HG03571 (cell line): ENCODE measurements around the gene ASMTL.
"Not testable (repeated sequence)": the region's sequence is repeated elsewhere in the genome, so short reads cannot be mapped to it uniquely, and the experiment has no call there.

Experiments
- ATAC-seq: cut with Tn5 transposase; IDR thresholded peaks from one replicate; pipeline ENCODE4 v1.9.1; 2021; ENCODE audit not compliant: unreplicated experiment

ASMTL gene

GRCh38 chrX:1411326-1411725, 41.4 kb downstream of the ASMTL start:
- ATAC-seq, result no peak

DNA sequence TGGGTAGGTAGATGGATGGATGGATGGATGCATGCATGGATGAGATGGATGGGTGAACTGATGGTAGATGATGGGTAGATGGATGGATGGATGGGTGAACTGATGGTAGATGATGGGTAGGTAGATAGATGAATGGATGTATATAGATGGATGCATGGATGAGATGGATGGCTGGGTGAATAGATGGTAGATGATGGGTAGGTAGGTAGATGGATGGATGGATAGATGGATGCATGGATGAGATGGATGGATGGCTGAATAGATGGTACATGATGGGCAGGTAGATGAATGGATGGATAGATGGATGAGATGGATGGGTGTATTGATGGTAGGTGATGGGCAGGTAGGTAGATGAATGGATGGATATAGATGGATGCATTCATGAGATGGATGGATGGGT, 45.7 kb downstream of the ASMTL start:
- no peak for ATAC-seq

GRCh38 chrX:1405769-1406168, 46.9 kb downstream of the ASMTL start:
- not testable (repeated sequence) for ATAC-seq

DNA sequence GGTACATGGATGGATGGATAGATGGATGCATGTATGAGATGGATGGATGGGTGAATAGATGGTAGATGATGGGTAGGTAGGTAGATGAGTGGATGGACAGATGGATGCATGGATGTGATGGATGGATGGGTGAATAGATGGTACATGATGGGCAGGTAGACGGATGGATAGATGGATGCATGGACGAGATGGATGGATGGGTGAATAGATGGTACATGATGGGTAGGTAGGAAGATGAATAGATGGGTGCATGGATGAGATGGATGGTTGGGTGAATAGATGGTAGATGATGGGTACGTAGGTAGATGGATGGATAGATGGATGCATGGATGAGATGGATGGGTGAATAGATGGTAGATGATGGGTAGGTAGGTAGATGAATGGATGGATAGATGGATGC, 48.8 kb downstream of the ASMTL start:
- not testable (repeated sequence) for ATAC-seq

- no peak for ATAC-seq
Measured at GRCh38 chrX:1403228-1403627, 49.5 kb downstream of the ASMTL start.

DNA sequence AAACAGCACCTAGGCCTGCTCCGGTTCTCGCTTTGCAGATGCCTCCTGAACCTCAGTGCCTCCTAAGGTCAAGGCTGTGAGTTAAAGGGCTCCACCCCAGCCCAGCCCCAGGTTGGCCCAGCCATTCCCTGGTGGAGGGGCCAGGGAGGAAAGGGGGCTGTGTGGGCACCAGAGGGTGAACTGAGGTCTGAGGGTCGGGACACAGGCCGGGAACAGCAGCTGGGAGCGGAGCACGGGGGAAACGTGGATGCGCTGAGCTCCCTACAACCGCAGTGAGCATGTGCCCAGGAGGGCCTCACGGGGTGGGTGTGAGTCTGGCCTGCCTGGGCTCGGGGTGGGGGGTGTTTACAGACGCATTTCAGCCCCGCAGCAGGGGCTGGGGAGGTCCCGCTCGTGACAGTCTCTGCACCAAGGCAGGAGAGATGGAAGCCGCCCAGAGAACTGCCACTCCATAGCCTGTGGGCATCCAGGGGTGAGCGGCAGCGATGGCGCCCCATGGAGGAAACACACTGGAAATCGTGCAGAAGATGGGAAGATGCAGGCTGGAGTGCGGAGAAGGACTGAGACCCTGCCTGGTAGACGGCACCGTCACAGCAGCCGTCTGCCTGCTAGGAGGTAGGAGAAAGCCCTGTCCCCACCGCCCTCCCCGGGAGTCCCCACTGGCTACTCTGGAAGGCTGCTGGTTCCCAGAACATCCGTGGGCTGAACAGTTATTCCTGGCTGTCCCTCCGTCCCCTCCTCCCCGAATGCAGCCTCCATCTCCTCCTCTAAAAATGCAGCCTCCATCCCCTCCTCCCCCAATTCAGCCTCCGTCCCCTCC, 50.9 kb downstream of the ASMTL start:
- ATAC-seq, result no peak

DNA sequence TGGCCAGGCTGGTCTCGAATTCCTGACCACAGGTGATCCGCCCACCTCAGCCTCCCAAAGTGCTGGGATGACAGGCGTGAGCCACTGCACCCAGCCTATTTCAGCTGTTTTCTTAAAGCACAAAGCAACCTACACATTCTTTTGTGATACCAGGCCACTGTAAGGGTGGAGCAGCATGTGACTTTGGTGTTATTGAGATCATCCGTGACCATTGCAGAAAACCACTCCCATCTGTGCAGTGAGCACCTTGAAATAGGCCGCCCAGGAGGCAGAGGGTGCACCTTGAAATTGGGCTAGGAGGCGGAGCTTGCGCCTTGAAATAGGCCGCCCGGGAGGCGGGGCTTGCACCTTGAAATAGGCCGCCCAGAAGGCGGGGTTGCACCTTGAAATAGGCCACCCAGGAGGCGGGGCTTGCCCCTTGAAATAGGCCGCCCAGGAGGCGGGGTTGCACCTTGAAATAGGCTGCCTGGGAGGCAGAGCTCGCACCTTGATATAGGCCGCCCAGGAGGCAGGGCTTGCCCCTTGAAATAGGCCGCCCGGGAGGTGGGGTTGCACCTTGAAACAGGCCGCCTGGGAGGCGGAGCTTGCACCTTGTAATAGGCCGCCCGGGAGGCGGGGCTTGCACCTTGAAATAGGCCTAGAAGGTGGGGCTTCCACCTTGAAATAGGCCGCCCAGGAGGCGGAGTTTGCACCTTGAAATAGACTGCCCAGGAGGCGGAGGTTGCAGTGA, 51.8 kb downstream of the ASMTL start:
- ATAC-seq, result no peak

DNA sequence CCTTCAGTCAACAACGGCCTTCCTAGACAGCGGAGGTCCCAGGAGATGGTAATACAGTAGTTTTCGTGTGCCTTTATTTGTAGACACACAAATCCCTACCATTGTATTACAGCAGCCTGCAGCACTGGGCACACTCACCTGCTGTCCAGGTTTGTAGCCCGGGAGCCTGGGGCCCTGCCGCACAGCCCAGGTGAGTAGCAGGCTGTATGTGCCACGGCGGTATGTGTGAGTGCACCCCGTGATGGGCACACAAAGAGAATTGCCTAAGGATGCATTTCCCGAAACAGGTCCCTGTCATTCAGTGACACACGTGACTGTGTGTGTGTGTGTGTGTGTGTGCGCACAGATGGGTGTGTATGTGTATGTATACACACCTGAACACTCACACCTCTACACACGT, 52.7 kb downstream of the ASMTL start:
- no peak for ATAC-seq

DNA sequence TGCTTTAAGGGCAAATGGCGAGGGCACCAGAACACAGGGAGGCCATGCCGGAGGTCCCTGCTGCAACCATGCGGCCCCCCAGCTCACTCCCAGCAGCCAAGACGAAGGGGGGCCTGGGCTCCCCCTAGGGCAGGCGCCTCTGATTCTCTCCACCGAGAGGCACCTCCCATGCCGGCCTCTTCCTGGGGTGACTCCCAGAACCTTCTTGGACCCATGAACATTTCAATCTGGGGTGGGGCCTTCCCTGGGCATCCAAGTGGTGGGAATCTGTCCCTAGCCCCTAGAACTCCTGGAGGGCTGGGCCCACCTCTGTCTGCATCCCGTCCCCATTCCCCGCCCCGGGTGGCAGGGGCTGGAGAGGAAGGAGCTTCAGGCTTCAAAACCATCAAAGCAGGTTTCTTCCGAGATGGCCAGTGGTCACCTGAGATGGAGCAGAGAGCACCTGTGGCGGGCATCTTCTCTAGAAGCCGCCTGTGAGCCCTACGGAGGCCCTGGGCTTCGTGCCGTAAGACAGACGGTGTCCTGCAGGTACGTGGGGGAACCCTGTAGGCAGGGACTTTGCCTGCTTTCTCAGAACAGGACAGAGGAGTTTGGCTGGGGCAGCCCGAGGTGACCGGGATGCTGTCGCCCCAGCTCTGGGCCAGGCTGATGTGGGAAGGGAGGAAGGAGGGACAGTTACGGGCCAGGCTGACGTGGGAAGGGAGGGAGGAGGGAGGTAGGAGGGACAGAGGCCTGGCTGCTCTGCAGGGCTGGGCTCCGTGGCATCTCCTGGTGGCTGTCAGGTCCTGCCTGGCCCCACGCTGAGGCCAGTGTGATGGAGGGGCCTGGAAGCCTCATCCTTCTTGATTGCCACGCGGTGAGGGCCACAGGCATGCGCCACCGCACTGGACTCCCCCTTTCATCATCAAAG, 54.0 kb downstream of the ASMTL start:
- ATAC-seq, result no peak

GRCh38 chrX:1397441-1398270, 55.1 kb downstream of the ASMTL start:
- no peak for ATAC-seq

GRCh38 chrX:1397001-1397400, 55.7 kb downstream of the ASMTL start:
- no peak for ATAC-seq

DNA sequence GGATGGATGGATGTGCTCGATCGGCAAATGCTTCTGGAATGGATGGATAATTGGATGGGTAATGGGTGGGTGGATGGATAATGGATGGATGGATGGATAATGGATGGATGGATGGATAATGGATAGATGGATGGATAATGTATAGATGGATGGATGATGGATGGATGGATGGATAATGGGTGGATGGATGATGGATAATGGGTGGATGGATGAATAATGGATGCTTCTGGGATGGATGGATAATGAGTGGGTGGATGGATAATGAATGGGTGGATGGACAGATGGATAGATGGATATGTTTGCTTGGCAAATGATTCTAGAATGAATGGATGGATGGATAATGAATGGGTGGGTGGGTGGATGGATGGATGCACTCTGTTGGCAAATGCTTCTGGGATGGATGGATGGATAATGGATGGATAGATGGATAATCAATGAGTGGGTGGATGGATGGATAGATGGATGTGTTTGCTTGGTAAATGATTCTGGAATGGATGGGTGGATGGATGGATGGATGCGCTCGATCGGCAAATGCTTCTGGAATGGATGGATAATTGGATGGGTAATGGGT, 57.0 kb downstream of the ASMTL start:
- ATAC-seq, result no peak

GRCh38 chrX:1394731-1395501, 57.8 kb downstream of the ASMTL start:
- ATAC-seq, result no peak

- ATAC-seq, result no peak
Measured at GRCh38 chrX:1393871-1394615, 58.7 kb downstream of the ASMTL start.

DNA sequence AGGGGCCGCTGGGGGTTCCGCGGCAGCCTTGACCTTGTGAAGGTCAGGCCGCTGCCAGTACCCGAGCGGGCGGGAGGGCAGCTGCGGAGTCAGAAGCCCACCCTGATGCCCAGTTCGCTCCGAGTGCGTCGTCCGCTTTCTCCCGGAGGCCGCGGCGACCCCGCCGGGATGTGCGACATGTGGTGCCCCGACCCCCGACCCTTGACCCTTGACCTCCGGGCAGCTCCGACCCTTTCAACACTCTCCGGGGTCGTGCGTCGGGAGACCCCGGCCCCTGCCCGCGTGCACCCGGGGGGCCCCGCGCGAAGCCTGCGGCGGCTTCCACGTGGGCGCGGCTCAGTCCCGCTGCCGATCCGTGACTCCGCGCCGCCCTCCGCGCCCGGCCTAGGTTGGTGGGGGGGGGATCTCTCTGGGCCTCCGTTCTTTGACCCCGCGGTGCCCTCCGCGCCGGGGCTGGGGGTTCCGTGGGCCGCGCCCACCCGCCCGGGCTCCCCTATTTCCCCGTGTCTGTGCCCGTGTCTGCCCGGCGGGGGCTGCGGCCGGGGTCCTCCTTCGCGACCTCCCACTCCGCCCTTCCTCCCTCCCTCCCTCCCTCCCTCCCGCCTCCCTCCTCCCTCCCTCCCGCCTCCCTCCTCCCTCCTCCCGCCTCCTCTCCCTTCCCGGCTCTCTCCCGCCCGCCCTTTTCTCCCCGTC, 60.2 kb downstream of the ASMTL start:
- peak; percentile 21 for ATAC-seq

- ATAC-seq, result peak; percentile 95
Measured at GRCh38 chrX:1391707-1392375, 60.9 kb downstream of the ASMTL start, which contains the start of gene SLC25A6. Gene SLC25A6 (minus strand): TSS chrX:1392113. CDS start chrX:1392009, 104 bp downstream.

GRCh38 chrX:1391370-1391706, 61.4 kb downstream of the ASMTL start:
- ATAC-seq, result no peak
